ENCODE data around the gene BAIAP2.

The BAIAP2 gene, protein sequence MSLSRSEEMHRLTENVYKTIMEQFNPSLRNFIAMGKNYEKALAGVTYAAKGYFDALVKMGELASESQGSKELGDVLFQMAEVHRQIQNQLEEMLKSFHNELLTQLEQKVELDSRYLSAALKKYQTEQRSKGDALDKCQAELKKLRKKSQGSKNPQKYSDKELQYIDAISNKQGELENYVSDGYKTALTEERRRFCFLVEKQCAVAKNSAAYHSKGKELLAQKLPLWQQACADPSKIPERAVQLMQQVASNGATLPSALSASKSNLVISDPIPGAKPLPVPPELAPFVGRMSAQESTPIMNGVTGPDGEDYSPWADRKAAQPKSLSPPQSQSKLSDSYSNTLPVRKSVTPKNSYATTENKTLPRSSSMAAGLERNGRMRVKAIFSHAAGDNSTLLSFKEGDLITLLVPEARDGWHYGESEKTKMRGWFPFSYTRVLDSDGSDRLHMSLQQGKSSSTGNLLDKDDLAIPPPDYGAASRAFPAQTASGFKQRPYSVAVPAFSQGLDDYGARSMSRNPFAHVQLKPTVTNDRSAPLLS
- 8.2 to 11.8 reads per million in 2 donors for total RNA-seq

GRCh38 chr17:81034779-81035520, at the start of gene BAIAP2:
Gene BAIAP2, plus strand, starts transcription at chr17:81035151. Its CDS starts 104 bp downstream, at chr17:81035255.
- peak; percentile 97 for DNase-seq

GRCh38 chr17:80986046-80986445, 48.9 kb upstream of the BAIAP2 start:
- no peak for DNase-seq

GRCh38 chr17:80986816-80987475, 48.0 kb upstream of the BAIAP2 start:
- no peak for DNase-seq

DNA sequence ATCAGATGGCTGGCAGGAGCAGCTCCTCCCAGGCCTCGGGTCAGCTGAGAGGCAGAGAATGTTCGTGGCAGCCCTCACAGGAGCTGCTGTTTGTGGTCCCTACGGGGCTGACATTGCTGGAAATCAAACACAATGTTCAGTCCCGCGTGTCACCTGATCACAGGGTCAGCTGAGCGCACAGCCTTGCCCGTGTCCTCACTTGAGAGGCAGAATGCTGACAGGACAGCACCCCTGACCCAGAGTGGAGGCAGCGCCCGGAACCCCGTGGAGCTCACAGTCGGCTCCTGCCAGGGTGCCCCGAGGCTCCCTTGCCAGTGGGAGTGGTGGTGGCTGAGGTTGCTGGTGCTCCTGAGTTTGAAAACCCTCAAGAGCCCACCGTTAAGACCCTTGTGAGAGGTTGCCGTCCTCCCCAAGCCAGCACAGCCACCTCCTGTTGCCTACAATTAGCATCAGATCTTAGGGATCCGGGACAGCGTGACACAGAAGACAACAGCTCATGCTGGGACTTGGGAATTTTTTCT, 47.0 kb upstream of the BAIAP2 start:
- DNase-seq, result no peak

DNA sequence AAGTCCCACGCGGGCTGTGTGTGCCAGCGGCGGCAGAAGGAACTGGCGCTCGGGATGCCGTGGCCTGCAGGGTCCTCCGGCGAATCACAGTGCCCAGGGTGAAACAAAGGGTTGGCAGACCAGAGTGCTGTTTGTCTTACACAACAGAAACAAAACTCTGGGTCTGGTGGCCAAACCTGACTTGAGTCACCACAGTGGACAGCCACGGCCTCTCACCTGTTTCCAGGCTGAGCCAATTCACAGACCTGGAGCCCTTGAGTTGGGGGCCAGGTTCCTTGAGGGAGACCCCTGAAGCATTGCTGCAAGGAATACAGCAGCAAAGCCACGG, 45.4 kb upstream of the BAIAP2 start:
- no peak for DNase-seq

- no peak for DNase-seq
Observed at GRCh38 chr17:80990921-80991644, 43.9 kb upstream of the BAIAP2 start.

DNA sequence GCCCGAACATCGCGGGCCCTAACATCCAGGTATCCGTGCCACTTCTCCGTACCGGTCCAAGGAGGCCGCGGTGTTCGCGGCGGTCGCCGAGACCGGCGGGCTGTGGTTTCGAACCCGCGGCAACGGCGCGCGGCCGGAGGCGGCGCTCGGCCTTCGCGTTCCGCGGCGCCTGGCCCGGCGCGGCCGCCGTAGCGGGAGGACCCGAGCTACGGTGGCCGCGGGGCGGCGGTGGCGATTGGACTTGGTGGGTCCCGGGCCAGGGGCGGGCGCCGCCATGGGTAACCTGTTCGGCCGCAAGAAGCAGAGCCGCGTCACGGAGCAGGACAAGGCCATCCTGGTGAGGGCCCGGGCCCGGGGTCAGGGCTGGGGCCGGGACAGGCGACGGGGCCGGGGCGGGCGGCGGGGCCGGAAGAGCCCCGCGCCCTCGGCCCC, 43.3 kb upstream of the BAIAP2 start, which contains the start of gene CHMP6:
TSS of gene CHMP6 (plus strand) at position 197 of the 432 bp plus-strand sequence. CDS start at position 275, 78 bp downstream.
- peak; percentile 64 for DNase-seq

DNA sequence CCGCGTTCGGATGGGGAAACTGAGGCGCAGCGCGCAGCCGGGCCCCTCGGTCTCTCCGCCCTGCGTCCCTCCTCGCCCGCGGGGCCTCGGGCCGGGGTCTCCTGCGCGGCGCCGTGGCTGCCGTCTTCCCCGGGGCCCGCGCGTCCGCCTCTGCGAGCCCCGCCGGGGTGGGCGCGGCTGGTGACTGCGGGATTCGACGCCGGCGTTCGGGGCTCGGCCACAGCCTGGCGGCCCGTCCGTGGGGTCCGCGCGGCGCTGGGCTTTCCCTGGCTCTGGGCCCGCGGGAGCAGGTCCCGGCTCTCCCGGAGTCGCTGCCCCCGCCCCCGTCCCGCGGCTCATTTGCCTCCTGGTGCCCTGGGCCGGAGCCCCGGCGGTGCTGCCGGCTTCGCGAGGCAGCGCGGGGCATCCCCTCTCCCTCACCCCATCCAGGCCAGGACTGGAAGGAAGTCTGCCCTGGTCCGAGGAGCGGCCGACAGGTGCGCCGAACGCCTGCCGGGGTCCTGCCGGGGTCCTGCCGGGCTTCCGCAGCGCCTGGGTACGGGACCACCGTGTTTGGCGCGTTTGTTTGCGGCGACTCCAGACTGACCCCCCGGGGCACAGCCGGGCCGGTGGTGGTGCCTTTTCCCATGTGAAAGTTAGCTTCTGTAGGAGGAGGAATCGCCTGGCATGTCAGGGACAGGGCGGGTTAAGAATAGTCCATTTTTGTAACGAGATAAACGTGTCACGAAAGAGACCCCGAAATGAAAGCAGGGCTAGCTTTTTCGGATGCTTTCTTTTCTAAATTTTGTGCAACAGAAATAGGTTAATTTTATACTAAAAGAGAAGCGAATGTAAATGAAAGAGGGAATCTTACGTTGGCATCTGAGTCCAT, 42.6 kb upstream of the BAIAP2 start:
- no peak for DNase-seq

DNA sequence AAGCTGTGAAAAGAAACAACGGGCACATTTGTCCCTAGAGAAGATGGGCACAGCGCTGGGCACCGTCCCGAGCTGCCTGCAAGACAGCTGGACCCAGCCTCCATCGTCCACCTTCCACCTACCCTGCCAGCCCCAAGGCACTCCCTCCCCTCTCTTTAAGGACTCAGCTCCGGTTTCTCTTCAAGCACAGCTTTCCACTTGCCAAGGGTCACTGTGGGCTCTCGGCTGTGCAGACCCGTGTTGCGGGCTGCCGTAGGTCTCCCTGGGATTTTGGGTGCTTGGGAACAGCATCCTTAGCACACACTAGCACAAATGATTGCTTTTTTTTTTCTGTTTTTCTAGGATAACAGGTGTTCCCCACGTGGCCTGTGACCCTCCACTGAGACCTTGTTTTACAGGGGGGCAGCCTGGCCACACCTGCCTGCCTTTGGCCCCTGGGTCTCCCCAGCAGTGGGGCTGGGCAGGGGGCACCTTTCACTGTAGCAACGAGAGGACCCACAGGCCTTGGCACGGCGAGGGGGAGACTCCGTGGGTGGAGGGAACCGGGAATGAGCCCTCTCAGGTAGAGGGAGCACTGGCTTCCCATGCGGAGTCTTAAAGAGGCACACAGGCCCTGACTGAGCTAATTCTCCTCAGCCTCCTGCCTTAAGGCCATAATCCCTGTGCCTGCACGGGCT, 41.9 kb upstream of the BAIAP2 start:
- no peak for DNase-seq

DNA sequence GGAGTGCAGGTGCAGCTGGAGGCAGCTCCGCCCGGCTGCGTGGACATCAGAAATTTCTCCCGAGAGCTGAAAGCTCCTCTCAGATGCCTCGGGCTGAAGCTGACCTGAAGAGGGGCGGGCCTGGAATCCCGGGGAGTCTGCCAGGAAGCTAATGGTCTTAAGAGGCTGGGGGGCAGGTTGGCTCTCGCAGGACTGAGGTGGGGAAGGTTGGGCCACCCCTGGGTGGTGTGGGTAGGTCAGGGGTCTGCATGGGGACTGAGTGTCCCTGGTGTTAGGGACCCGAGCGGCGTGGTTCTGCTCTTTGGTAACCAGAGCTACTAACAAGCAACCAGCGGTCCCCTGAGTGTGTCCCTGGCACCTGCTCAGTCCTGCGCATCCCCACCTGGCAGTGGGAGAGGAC, 39.8 kb upstream of the BAIAP2 start:
- no peak for DNase-seq

GRCh38 chr17:80996422-80997305, 38.3 kb upstream of the BAIAP2 start:
- DNase-seq, result no peak

DNA sequence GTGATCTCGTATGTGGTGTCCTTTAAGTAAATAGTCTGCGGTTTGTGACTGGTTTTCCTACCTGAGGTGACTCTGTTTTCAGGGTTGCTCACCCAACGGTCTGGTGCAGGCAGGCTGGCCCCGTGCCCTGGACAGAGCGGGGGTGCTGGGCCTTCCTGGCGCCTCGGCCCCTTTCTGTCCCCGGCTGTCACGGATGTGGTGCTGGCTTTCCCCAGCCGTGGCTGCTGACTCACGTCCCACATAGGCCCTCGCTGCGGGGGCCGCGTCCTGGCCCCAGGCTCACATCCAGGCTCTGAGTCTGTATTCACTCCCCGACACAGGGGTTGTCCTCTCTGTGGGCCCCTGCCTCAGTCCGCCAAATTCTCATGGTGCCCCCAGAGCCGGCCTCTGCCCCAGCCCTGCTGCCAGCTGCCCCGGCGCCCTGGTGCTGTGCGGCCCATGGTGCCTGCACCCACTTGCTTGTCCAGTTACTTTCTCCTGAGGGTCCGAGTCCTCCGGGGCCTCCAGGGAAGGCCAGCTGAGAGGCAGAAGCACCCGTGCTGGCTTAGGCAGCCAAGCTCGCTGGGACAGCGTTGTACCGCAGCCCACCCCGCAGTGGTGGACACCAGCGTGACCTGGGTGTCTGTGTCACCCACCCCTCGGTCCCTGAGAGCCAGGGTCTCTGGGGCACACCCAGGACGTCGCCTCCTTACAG, 37.4 kb upstream of the BAIAP2 start:
- DNase-seq, result no peak

DNA sequence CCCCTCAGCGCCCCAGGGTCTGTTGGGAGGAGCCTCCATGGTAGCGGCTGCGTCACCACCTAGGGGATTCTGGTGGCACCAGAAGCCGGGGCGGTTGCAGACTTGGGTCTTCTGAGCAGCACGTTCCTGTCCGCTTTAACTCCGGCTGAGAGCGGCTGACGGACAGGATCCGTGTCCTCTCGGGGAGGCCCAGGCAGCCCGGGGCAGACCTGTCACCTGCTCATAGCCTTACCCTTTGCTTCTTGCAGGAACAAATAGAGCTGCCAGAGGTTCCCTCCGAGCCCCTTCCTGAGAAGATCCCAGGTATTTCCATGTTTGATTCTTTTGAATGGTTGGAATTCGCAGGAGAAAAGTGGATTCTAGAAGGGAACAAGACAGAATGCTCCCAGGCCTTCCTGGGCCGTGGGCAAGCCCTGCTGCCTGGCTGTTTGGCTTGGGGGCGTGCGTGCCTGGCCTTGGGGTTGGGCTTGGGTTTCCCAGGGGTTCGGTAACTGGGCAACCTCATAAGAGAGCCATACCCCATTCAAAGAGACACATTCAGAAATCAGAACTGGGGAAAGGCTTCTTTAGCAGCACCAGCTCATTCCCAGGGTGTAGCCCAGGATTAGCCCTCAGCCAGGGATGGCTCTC, 36.7 kb upstream of the BAIAP2 start:
- no peak for DNase-seq

DNA sequence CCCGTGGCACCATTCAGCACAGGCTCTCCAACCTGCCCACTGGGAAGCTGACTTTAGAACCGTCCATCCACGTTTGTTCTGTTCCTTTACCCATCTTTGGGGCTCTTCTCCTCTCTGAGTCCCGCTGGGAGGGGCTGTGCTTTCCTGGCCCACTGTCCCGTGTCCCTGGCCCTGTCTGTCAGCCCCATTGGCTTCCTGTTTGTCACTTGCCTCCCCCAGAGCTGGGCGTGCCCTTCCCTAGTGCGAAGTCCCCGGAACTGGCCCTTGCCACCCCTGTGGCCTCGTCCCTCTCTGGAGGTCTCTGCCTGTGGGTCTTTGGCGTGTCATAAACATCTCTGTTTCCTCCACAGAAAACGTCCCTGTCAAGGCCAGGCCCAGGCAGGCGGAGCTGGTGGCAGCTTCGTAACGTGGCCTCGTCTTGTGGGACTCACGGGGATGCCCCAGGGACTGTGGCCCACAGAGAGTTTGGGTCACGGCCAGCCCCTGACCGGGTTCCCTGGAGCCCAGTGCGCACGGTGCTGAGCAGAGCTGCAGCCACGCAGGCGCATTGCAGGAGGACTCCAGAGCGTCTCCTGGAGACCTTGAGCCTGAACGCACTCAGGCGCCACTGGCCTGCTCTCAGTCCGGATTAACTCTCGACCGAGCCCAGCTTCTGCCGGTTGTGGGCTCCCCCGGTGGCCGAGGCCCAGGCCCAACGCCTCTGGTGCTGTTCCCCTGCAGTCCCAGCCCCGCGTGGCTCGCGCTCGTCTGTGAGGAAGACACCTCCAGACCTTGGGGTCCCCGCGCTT, 36.0 kb upstream of the BAIAP2 start:
- DNase-seq, result no peak

DNA sequence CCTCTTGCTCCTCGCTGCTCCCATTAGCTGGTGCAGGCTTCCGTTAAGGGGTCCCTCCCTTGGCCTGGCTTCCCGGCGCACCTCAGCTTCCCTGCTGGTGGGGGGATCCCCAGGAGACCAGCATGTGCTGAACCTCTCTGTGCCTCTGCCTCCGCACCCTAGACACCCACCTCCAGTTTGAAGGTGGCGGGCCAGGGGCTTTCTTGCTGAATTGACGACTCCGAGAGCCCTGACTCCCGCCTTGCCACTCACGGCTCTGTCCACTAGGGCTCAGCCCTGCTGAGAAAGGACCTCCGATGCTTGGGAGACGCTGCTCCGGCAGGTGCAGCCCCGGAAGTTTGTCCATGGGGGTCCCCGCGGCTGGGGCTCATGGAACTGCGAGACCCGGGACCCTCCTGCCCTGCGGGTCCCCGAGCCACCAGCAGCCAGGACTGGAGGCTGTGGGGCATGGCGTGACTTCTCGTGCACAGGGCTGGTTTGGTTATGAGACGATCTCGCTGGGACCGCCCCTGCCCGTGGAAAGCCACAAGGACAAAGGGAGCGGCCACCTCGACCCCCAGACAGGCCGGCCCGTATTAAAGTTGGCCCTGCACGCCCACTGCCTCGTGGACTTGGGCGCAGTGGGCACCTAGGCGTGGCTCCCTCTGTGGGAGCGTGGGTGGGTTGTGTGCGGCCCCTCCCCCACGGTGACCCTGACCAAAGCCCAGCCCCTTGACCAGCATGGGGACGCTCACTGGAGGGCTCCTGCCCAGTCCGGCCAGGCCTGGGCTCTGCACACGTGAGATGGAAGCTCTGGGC, 35.2 kb upstream of the BAIAP2 start:
- no peak for DNase-seq

DNA sequence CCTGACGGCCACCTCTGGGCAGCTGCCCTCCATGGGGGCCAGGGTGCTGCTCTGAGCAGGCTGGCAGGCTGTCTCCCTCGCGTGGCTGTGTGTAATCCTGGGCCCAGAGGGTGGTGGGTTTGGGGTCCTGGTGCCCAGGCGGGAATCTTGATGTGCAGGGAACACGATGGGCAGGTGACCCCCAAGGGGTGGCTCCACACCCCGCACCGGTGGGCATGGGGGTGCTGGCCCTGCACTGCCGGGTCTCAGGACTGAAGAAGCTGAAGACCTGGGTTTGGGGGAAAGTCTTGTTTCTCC, 34.7 kb upstream of the BAIAP2 start:
- no peak for DNase-seq

Measured in activated gamma-delta T cell (primary cell).